SK-N-MC (cell line): ENCODE measurements around the gene FMO1.

Experiments used
- EZH2 ChIP-seq: fragments of 200-600 bp; sonication (generic); IDR thresholded peaks from one replicate; pipeline ENCODE4 v1.6.1; 2017; ENCODE audit warnings: antibody characterized with exemption
- FOXP2 ChIP-seq: optimal IDR thresholded peaks from 2 replicates; pipeline ENCODE3; 2011; ENCODE audit warnings: mild to moderate bottlenecking, moderate library complexity; ENCODE audit not compliant: insufficient read depth; ENCODE audit errors: extremely low read length, control extremely low read depth
- POLR2AphosphoS5 ChIP-seq: IDR thresholded peaks from 2 replicates; pipeline ENCODE4 v1.6.1; 2012; ENCODE audit warnings: mild to moderate bottlenecking, low read depth, low read length, borderline replicate concordance

- TF ChIP-seq EZH2 (no peak), POLR2AphosphoS5 (peak; percentile 43; the same call in 1 of the 2 replicates), FOXP2 (no peak)
Observed at GRCh38 chr1:171220081-171220420, 28.2 kb upstream of the FMO1 start.
